HG03045 (cell line): Measurements from ENCODE around the gene FXYD1.
"Not testable (repeated sequence)": the region's sequence is repeated elsewhere in the genome, so short reads cannot be mapped to it uniquely, and the experiment has no call there.

Experiments used
- ATAC-seq: cut with Tn5 transposase; IDR thresholded peaks from one replicate; pipeline ENCODE4 v1.9.1; 2021; ENCODE audit warnings: mild to moderate bottlenecking, moderate library complexity; ENCODE audit not compliant: unreplicated experiment

Gene FXYD1

GRCh38 chr19:35141837-35142605 is 3.4 kb downstream of the FXYD1 start:
- ATAC-seq = no peak

DNA sequence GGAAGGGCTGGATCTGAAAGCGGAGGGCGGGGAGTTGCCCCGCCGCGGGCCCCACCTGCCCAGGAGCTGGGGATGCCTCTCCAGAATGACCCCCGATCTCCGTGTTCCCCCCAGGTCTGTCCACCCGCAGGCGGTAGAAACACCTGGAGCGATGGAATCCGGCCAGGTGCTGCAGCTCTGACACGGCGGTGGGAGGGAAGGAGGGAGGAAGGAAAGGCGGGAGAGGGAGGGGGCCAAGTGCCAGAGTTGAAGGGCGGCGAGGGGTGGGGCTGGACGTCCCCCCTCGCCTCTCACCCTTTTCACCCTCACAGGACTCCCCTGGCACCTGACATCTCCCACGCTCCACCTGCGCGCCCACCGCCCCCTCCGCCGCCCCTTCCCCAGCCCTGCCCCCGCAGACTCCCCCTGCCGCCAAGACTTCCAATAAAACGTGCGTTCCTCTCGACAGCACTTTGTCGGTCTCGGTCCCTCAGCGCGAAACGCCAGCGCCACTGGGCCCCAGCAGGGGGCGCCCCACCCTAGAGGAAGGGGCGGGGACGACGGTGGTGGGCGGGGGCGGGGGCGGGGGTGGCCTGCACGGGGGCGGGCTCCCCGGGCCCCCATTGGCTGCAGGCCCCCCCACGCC is 4.1 kb downstream of the FXYD1 start:
- no peak for ATAC-seq

- no peak for ATAC-seq
These were observed 4.6 kb downstream of the FXYD1 start, which contains the start of gene FXYD7 for GRCh38 chr19:35143231-35143715. TSS of gene FXYD7 (plus strand) at chr19:35143255. CDS start at chr19:35143334, 79 bp downstream.

DNA sequence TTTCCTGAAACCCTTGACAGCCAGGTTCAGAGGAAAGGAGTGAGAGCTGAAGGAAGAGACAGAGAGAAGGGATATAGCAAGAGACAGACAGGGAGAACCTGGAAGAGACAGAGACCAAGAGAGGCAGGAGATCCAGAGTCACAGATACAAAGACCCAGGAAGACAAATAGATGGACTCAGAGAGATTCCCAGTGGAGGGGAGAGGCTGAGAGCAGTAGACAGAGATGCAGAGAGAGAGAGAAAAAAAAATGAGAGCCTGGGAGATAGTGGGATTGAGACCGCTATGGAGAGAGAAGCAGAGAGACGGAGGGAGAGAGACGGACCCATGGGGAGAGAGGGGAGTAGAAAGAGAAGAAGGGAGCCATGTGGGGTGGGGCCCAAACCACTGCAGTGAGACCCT is 5.2 kb downstream of the FXYD1 start:
- ATAC-seq = no peak

DNA sequence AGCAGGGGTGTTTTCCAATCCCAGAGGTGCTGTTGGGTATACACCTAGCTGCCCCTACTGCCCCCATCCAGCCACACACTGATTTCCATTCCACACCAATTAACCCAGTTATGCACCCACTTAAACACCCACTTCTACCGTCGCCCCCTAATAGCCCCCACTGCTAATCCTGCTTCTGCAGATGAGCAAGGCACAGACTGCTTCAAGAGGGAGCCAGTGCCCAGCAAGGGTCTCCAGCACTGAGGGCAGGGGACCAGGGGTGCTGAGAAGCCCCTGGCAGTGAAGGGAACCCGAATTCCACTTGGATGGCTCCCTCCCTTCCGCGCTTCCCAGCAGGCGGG is 5.6 kb downstream of the FXYD1 start:
- ATAC-seq = no peak

DNA sequence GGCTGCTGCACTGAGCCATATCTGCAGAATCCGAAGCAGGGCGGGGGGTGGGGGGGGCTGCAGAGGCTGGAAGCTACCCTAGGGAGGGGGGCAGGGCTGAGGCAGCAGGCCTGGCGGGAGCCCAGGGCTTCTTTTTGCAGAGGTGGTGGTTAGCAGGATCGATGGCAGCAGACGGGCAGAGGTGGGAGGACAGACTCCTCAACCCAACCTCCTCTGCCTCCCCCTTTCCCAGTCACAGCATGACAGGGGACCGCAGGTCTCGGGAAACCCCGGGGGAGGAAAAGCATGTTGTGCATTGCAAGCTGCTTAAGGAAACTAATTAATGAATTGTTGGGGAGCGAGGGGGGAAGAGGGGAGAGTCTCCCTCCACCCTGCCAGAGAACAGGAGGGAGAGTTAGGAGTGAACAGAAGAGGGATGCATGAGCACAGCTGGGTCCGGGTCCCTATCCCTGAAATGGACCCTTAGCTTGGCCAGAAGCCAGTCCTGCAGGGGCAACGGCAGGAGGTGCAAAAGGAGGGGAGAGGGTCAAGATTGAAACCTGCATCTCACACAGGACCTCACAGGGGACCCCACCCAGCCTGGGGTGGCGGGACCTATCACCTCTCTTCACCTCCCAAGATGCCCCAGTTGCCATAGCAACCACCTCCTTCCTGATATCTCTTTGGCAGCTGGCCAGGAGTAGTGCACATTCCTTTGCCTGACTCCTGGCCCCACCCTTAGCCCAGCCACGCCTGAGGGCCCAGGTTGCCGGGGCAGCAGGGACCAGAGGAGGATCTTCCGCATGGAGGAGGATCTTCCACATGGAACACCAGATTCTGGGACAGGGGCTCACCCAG is 6.2 kb downstream of the FXYD1 start:
- ATAC-seq = no peak

DNA sequence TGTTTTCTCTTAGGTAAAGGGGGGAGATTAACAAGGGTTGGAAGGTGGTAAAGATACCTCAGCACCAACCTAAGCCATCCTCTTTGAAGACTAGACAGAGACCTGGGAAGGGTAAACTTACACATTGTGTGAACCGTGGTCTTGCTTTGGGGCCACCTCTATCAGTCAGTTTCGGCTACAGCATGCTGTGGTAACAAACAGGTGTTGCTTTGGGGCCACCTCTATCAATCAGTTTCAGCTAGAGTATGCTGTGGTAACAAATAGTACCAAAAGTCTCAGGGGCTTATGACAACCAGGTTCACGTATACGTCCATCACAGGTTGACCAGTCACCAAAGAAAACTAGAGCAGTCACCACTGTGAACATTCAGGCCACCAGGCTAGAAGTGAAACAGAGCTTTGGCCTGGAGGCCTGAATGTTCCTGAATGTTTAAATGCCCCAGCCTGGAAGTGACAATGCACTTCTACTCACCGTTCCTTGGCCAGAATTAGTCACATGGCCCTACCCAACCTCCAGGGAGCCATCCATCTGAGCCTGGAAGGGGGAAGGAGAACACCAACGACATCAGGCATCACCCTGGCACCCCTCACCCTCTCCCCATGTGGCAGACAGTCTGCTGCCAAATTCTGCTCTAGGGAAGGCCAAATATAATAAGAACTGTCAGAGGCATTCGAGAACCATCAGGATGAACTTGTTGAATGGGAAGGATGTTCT is 8.3 kb downstream of the FXYD1 start:
- no peak for ATAC-seq

- no peak for ATAC-seq
These were observed 10.8 kb downstream of the FXYD1 start for GRCh38 chr19:35149463-35149862.

DNA sequence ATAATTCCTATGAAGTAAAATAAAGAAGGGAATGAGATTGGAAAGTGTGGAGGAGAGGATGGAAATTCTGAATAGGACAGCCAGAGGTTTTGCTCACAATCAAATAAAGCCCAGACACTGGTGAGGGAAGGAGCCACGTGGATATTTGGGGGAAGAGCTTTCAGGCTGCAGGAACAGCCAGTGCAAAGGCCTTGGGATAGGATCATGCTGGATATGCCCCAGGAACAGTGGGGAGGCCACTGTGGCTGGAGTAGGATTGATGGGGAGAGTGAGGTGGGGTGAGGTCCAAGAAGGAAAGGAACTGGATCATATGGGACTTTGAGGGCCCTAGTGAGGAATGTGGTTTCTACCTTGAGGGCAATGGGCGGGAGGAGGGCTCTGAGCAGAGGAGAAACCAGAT is 11.8 kb downstream of the FXYD1 start:
- no peak for ATAC-seq

GRCh38 chr19:35151273-35152065 is 12.8 kb downstream of the FXYD1 start:
- ATAC-seq = no peak

DNA sequence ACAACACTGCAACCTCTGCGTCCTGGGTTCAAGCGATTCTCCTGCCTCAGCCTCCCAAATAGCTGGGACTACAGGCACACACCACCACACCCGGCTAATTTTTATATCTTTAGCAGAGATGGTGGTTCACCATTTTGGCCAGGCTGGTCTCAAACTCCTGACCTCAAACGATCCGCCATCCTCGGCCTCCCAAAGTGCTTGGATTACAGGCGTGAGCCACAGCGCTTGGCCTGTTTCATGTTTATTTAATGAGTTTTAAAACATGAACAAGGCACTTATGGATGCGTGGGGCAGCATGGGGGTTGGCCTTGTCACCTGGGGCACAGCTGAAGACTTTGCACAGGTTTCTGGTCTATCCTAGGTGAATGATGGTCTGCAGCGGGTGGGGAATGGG is 14.5 kb downstream of the FXYD1 start:
- not testable (repeated sequence) for ATAC-seq

DNA sequence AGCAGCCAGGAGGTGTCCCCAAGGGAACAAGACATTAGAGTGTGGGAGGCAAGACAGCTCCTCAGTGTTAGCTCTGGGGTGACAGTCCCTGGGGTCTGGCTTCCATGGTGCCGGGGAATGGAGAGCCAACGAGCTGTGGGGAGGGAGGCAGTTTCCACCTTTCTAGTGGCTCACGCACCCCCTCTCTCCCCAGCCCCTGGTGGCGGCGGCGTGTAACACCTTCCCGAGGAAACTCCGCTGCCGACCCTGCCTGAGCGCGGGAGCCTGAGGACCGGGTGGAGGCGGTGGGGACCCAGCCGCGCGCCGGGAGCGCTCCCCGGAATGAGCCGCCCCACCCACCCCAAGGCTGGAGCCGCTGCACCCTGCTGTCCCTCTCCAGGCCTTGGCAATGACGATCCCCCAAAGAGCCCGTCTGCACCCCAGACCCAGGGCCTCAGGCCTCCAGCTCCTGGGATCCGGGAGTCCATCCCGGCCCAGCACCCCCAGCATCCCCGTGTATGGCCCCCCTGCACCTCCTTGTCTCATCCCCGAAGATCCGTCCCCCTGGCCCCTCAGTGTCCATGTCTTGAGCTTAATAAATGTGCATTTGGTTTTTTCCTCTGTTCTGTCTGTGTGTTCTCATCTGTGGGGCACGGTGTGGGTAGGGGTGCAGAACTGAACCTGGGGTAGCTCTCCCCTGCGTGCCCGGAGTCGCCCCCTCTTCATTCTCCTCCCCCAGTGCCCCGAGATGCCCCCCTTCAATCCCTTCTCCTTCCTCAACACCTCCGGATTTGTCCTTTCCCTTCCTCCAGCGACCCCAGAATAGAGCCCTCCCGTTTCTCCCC is 15.3 kb downstream of the FXYD1 start:
- no peak for ATAC-seq

GRCh38 chr19:35154525-35155406 is 16.1 kb downstream of the FXYD1 start, which contains the start of gene FXYD5:
TSS of gene FXYD5 (plus strand) at chr19:35154735. CDS start at chr19:35155551, 816 bp downstream.
- no peak for ATAC-seq

GRCh38 chr19:35155441-35155840 is 16.8 kb downstream of the FXYD1 start:
- no peak for ATAC-seq

GRCh38 chr19:35155981-35156672 is 17.5 kb downstream of the FXYD1 start:
- no peak for ATAC-seq

DNA sequence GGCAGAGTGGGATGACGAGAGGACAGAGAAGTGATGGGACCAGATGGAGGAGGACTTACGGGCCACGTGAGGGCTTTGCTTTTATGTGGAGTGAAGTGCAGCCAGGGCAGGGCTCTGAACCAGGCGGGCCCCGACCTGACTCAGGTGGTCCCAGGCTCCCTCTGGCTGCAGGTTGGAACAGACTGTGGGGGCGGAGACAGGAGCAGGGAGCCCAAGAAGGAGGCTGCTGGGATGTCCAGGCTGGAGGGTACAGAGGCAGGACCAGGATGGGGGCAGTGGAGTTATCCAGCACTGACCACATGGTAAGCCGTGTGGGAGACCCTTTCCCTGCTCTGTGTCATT is 18.0 kb downstream of the FXYD1 start:
- no peak for ATAC-seq

DNA sequence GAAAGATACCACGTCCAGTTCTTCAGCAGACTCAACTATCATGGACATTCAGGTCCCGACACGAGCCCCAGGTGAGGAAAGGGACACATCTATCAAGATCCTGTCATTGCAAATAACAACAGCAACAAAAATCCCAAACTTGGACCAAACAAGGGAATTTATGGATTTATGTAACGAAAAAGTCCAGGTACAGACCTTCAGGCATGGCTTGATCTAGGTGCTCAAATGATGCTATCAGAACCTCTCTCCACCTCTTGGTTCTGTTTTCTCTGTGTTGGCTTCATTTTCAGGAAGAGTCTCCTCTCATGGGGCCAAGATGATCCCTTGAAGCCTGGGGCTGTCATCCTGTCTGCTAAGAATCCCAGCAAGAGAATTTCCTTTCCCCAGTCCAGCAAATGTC is 18.8 kb downstream of the FXYD1 start:
- ATAC-seq = no peak

DNA sequence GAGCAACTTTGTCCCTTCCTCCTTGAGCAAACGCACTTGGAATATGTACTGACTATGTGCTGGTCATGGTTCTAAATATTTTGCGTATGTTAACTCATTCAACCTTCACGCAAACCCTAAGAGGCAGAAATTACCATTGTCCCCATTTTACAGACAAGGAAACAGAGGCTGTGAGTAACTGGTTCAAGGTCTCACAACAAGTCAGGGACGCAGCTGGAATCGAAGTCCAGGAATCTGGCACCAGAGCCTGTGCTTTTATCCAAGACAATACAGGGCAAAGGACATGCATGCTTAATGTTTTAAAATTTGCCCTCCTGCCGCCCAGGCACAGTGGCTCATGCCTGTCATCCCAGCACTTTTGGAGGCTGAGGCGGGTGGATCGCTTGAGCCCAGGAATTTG is 21.0 kb downstream of the FXYD1 start:
- ATAC-seq = no peak
